SKM-1 treated with dmso at 0.1 percent for 144 hours (cell line): Measurements from ENCODE around the gene FKBP1C.

Source experiments
- DNase-seq: peaks from one replicate; lab custom pipeline; 2025; ENCODE audit not compliant: unreplicated experiment; lab: John Stamatoyannopoulos, UW

The FKBP1C gene

GRCh38 chr6:63261820-63262219 lies 50.6 kb downstream of the FKBP1C start:
- DNase-seq, result no peak
